Lung (tissue), 12 donors: ENCODE results near the gene CTSC. TPM values are rescaled to one million over a fixed set of nuclear protein-coding genes. Genes with fewer than 3 reads are reported as not detected.

Experiments
- ATAC-seq: fragments of 200-7000 bp; cut with Tn5 transposase; one replicate; pipeline ENCODE4 v1.9.1; 2020; ENCODE audit warnings: moderate number of reproducible peaks; ENCODE audit not compliant: insufficient read depth, low FRiP score
- DNase-seq, 3 donors: peaks; one replicate each; pipeline ENCODE4 v3.0.0-alpha.2; 2013 to 2017
- H3K27ac ChIP-seq, 2 donors: one replicate each; pipeline ENCODE4 v1.5.1; 2013; ENCODE audit warnings: mild to moderate bottlenecking in 2 of 2, moderate library complexity in 2 of 2, control low read depth in 1 of 2, inconsistent platforms in 1 of 2, low read depth in 1 of 2, low read length in 1 of 2
- H3K27me3 ChIP-seq, 3 donors: one replicate each; pipeline ENCODE4 v1.5.1; 2013; ENCODE audit warnings: low read length in 2 of 3; ENCODE audit not compliant: control insufficient read depth in 3 of 3, insufficient read depth in 3 of 3
- H3K36me3 ChIP-seq, 4 donors: one replicate each; pipeline ENCODE4 v1.5.1; 2013; ENCODE audit warnings: low read length in 4 of 4, mild to moderate bottlenecking in 1 of 4, moderate library complexity in 1 of 4; ENCODE audit not compliant: control insufficient read depth in 4 of 4, insufficient read depth in 4 of 4
- H3K4me1 ChIP-seq, 5 donors: one replicate each; pipeline ENCODE4 v1.5.1; 2013; ENCODE audit warnings: low read length in 5 of 5, mild to moderate bottlenecking in 2 of 5, moderate library complexity in 1 of 5; ENCODE audit not compliant: control insufficient read depth in 5 of 5, insufficient read depth in 5 of 5
- H3K4me3 ChIP-seq: one replicate; pipeline ENCODE4 v1.5.1; 2013; ENCODE audit warnings: mild to moderate bottlenecking, control low read depth, moderate library complexity
- H3K9ac ChIP-seq, 2 donors: one replicate each; pipeline ENCODE4 v1.5.1; 2013; ENCODE audit warnings: low read length in 2 of 2, control low read depth in 1 of 2; ENCODE audit not compliant: insufficient read depth in 1 of 2
- H3K9me3 ChIP-seq, 4 donors: one replicate each; pipeline ENCODE4 v1.5.1; 2013; ENCODE audit warnings: low read length in 3 of 4, mild to moderate bottlenecking in 1 of 4, moderate library complexity in 1 of 4; ENCODE audit not compliant: control insufficient read depth in 4 of 4, insufficient read depth in 3 of 4
- WGBS, 2 donors: extraction: QIAGEN DNeasy Blood & Tissue Kit; methylation state at CpG; one replicate each; pipeline ENCODE4 v1.1.7; 2013; 5-methylcytosine and 5-hydroxymethylcytosine counted together
- polyA plus RNA-seq, 2 donors: library from polyadenylated mRNA; stranded (reverse); fragments of 200-250 nt; gene quantifications; one replicate each; pipeline ENCODE4 v1.2.1, GENCODE V29; 2013
- total RNA-seq, 2 donors: library from RNA; depleted of rRNA in 1 of 2; stranded (reverse); fragments of >200 nt in 1 of 2; gene quantifications; one replicate each; pipeline ENCODE4 v1.2.1, GENCODE V29; 2014 to 2021
- TF ChIP-seq, protein P1 (sequence below): IDR thresholded peaks from 2 replicates; pipeline ENCODE4 v1.5.1; 2012; ENCODE audit warnings: mild to moderate bottlenecking; ENCODE audit errors: control extremely low read depth, extremely low read depth
- donor health status: control.
- donor health status: control.
- donor health status: Bipolar disorder and iron deficiency.
- donor health status: healthy.
- donor health status: DM: yes; HTN: yes; CAD: no.

The CTSC gene
- total and polyA plus RNA-seq, 4 donors: 87.1 to 363 (median 221) TPM

GRCh38 chr11:88377144-88377543 is 39.6 kb upstream of the CTSC start:
- Histone ChIP-seq H3K4me1 (peaks cover 0 to 13% (median 0%) of the 10 kb centered on the region in 5 donors), H3K9ac (no peak overlapping the region), H3K4me3 (no peak overlapping the region), H3K36me3 (no peaks in the 10 kb centered on the region), H3K9me3 (no peaks in the 10 kb centered on the region), H3K27ac (no peak overlapping the region), H3K27me3 (no peaks in the 10 kb centered on the region)
- 93 to 95% methylated on average over 2 of the region's 2 CpGs for WGBS, 2 donors
- ATAC-seq: no peak
- TF ChIP-seq, protein P1, sequence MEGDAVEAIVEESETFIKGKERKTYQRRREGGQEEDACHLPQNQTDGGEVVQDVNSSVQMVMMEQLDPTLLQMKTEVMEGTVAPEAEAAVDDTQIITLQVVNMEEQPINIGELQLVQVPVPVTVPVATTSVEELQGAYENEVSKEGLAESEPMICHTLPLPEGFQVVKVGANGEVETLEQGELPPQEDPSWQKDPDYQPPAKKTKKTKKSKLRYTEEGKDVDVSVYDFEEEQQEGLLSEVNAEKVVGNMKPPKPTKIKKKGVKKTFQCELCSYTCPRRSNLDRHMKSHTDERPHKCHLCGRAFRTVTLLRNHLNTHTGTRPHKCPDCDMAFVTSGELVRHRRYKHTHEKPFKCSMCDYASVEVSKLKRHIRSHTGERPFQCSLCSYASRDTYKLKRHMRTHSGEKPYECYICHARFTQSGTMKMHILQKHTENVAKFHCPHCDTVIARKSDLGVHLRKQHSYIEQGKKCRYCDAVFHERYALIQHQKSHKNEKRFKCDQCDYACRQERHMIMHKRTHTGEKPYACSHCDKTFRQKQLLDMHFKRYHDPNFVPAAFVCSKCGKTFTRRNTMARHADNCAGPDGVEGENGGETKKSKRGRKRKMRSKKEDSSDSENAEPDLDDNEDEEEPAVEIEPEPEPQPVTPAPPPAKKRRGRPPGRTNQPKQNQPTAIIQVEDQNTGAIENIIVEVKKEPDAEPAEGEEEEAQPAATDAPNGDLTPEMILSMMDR: no peak
- no peak for DNase-seq

DNA sequence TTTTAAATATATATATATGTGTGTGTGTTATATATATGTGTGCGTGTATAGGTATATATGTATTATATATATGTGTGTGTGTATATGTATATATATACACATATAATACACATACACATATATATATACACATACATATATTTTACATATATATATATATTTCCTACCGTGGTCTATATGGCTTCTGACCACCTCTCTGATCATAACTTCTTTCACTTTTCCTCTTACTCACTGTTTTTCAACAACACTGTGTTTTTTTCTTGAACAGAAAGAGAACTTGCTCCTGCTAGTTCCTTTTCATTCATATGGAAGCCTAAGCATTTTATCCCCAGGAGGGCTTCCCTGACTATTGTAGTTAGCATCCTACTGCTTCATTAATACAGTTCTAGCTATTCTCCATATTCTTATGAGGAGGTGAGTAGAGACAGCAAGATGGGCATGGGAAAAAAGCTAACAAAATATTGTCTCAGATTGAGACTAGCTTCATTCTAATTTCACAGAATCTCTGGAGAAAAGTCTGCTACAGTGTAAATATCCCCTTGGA is 38.5 kb upstream of the CTSC start:
- H3K9ac ChIP-seq: no peak overlapping the region
- 81 to 90% methylated on average over 2 of the region's 2 CpGs for WGBS, 2 donors
- H3K36me3 ChIP-seq: no peaks in the 10 kb centered on the region
- peaks cover 0 to 13% (median 0%) of the 10 kb centered on the region in 5 donors for H3K4me1 ChIP-seq
- DNase-seq (no peak), ATAC-seq (no peak)
- H3K27me3 ChIP-seq: no peaks in the 10 kb centered on the region
- H3K27ac ChIP-seq: no peak overlapping the region
- H3K4me3 ChIP-seq: no peak overlapping the region
- TF ChIP-seq, protein P1: no peak
- no peaks in the 10 kb centered on the region for H3K9me3 ChIP-seq

DNA sequence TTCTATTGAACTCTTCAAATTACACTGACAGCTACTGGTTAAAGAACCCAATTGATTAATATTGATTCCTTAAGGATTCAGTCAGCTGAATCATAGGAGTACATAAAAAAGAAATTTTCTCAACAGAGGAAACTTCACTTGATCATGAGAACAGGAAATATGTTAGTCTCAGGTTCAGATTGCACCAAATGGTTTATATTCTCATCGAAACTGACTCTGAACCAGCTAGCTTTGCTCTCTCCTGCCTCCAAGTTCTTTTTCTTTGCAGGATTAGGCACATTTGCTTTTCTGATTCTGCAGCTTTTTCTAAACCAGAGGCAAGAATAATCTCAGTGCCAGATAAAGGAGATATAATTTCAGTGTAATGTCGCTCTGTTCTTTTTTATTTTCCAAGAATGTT is 33.2 kb upstream of the CTSC start:
- Histone ChIP-seq H3K9me3 (no peaks in the 10 kb centered on the region), H3K4me1 (no peaks in the 10 kb centered on the region), H3K27ac (no peak overlapping the region), H3K36me3 (no peaks in the 10 kb centered on the region), H3K4me3 (no peak overlapping the region), H3K9ac (no peak overlapping the region), H3K27me3 (no peaks in the 10 kb centered on the region)
- TF ChIP-seq, protein P1: no peak
- ATAC-seq (no peak), DNase-seq (no peak)
- WGBS, 2 donors: 87 to 91% methylated on average over 2 of the region's 2 CpGs

DNA sequence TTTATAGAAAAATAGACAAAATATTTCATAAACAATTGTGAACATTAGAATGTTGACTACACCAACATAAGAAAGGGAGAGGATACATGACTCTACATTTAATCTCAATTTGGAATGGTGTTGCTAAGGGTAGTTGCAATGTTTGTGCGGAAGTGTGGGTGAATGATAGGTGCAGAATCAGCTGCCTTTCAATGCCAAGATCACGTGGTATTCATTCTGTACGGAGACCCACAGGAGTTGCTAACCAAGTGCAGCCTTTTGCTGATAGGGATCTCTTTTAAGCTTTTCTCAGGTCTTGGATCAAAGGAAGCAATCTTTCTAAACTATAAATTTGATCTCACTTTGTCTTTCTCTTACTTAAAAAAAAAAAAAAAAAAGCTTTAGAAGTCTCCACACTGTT is 29.8 kb upstream of the CTSC start:
- no peaks in the 10 kb centered on the region for H3K27me3 ChIP-seq
- H3K9ac ChIP-seq: no peak overlapping the region
- H3K4me1 ChIP-seq: peaks cover 0 to 8% (median 0%) of the 10 kb centered on the region in 5 donors
- no peaks in the 10 kb centered on the region for H3K9me3 ChIP-seq
- ATAC-seq (no peak), DNase-seq (no peak)
- 65 to 92% methylated on average over 3 of the region's 3 CpGs for WGBS, 2 donors
- no peaks in the 10 kb centered on the region for H3K36me3 ChIP-seq
- no peak overlapping the region for H3K27ac ChIP-seq
- H3K4me3 ChIP-seq: no peak overlapping the region
- TF ChIP-seq, protein P1: no peak
